Nasal cavity respiratory epithelium epithelial cell of viscerocranial mucosa (primary cell): Measurements from ENCODE around the gene H3-3A. TPM values are rescaled to one million over a fixed set of nuclear protein-coding genes. Genes with fewer than 3 reads are reported as not detected.

Source experiments
- total RNA-seq: library from RNA; depleted of rRNA; stranded (reverse); fragments of >200 nt; gene quantifications from 2 replicates; pipeline ENCODE4 v1.2.3, GENCODE V29; 2014

The H3-3A gene
- 106 and 149 TPM in 2 replicates for total RNA-seq

DNA sequence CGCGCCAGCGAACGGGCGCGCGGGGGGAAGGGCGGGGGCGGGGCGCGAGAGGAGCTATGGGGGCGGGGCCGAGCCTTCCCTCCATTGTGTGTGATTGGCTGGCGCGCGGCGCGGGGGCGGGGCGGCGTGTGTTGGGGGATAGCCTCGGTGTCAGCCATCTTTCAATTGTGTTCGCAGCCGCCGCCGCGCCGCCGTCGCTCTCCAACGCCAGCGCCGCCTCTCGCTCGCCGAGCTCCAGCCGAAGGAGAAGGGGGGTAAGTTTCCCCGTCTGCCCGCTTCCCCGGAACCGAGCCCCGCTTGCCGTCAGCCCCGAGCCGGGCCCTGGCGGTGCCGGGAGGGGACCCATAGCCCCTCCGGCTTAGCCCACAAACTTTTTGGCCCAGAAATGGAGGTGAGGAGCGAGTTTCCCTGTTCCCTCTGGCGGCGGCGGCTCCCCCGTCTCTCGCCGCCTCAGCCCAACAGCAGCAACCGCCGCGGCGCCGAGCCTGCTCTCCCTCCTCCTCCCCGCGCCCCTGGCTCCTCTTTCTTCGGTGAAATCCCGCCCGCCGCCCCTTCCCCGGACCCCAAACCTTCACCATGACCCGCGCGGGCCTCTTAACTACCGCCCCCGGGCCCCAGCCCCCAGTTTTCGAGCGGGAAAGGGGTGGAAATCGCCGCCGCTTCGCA, at the start of gene H3-3A:
TSS of gene H3-3A (plus strand) at position 159 of the 666 bp plus-strand sequence. CDS start 1,636 bp downstream, outside the sequence.

Other genes with a start within 250 kb of the H3-3A start
- gene TMEM63A, start 180.3 kb upstream of the H3-3A start, total RNA-seq: 4.4 and 14.7 TPM in 2 replicates
- gene LEFTY1, start 173.6 kb upstream of the H3-3A start, total RNA-seq: not detected in 2 replicates
- gene PYCR2, start 138.5 kb upstream of the H3-3A start, total RNA-seq: 32.2 and 36.2 TPM in 2 replicates
- gene LEFTY2, start 121.5 kb upstream of the H3-3A start, total RNA-seq: not detected in 2 replicates
- 49.3 and 66.6 TPM in 2 replicates for gene SDE2, start 63.4 kb upstream of the H3-3A start, total RNA-seq
- 80.2 and 88.2 TPM in 2 replicates for gene ACBD3, start 124.0 kb downstream of the H3-3A start, total RNA-seq
- not detected in 2 replicates for gene MIXL1, start 160.9 kb downstream of the H3-3A start, total RNA-seq
- 3.4 and 3.7 TPM in 2 replicates for gene LIN9, start 246.4 kb downstream of the H3-3A start, total RNA-seq